ENCODE measurements around the gene MAT2A. TPM values are rescaled to one million over a fixed set of nuclear protein-coding genes. Genes with fewer than 3 reads are reported as not detected.

The MAT2A gene
- polyA plus RNA-seq, 4 donors, result 194 to 394 (median 345) TPM

Other genes starting within 250 kb of the MAT2A start
- 100 to 1,000 TPM in 3 of 4 donors, 10 to 100 TPM in 1; 86.3 to 129 (median 123) TPM for gene TGOLN2, start 211.2 kb upstream of the MAT2A start, polyA plus RNA-seq (ENCODE audit: insufficient read length in 4 of 4)
- gene RETSAT, start 184.6 kb upstream of the MAT2A start, polyA plus RNA-seq (ENCODE audit: insufficient read length in 4 of 4), result 10 to 100 TPM; 18.2 to 26.8 (median 23.0) TPM
- 10 to 100 TPM; 22.5 to 33.3 (median 24.8) TPM for gene ELMOD3, start 184.4 kb upstream of the MAT2A start, polyA plus RNA-seq (ENCODE audit: insufficient read length in 4 of 4)
- gene CAPG, start 128.8 kb upstream of the MAT2A start, polyA plus RNA-seq (ENCODE audit: insufficient read length in 4 of 4), result 100 to 1,000 TPM in 1 of 4 donors, 10 to 100 TPM in 3; 63.5 to 162 (median 92.6) TPM
- gene SH2D6, start 120.5 kb upstream of the MAT2A start, polyA plus RNA-seq (ENCODE audit: insufficient read length in 4 of 4), result 1 to 10 TPM in 1 of 4 donors, under 1 TPM in 3; 0.27 to 1.5 (median 0.58) TPM
- gene GGCX, start 22.3 kb downstream of the MAT2A start, polyA plus RNA-seq (ENCODE audit: insufficient read length in 4 of 4), result 10 to 100 TPM; 33.7 to 42.4 (median 39.7) TPM
- 100 to 1,000 TPM in 1 of 4 donors, 10 to 100 TPM in 3; 18.8 to 103 (median 92.4) TPM for gene VAMP8, start 38.4 kb downstream of the MAT2A start, polyA plus RNA-seq (ENCODE audit: insufficient read length in 4 of 4)
- gene VAMP5, start 45.3 kb downstream of the MAT2A start, polyA plus RNA-seq (ENCODE audit: insufficient read length in 4 of 4), result 10 to 100 TPM; 21.7 to 41.4 (median 35.7) TPM
- gene RNF181, start 56.6 kb downstream of the MAT2A start, polyA plus RNA-seq (ENCODE audit: insufficient read length in 4 of 4), result 100 to 1,000 TPM in 3 of 4 donors, 10 to 100 TPM in 1; 72.7 to 135 (median 132) TPM
- gene TMEM150A, start 63.5 kb downstream of the MAT2A start, polyA plus RNA-seq (ENCODE audit: insufficient read length in 4 of 4), result 10 to 100 TPM; 14.9 to 39.7 (median 33.3) TPM
- gene C2orf68, start 72.9 kb downstream of the MAT2A start, polyA plus RNA-seq (ENCODE audit: insufficient read length in 4 of 4), result 10 to 100 TPM; 53.1 to 78.6 (median 55.7) TPM
- 10 to 100 TPM; 41.7 to 77.3 (median 69.5) TPM for gene USP39, start 77.0 kb downstream of the MAT2A start, polyA plus RNA-seq (ENCODE audit: insufficient read length in 4 of 4)
- gene SFTPB, start 129.0 kb downstream of the MAT2A start, polyA plus RNA-seq (ENCODE audit: insufficient read length in 4 of 4), result 1 to 10 TPM in 2 of 4 donors, under 1 TPM in 2; 0.05 to 3.4 (median 0.69) TPM
- 1 to 10 TPM in 1 of 4 donors, under 1 TPM in 3; 0.36 to 3.2 (median 0.49) TPM for gene GNLY, start 155.2 kb downstream of the MAT2A start, polyA plus RNA-seq (ENCODE audit: insufficient read length in 4 of 4)
- 10 to 100 TPM; 13.6 to 15.6 (median 14.5) TPM for gene ATOH8, start 214.8 kb downstream of the MAT2A start, polyA plus RNA-seq (ENCODE audit: insufficient read length in 4 of 4)

Measured in left renal pelvis (tissue), 4 donors.